ENCODE results near the gene CCDC73. TPM values are rescaled to one million over a fixed set of nuclear protein-coding genes. Genes with fewer than 3 reads are reported as not detected.

CCDC73 gene
- total and polyA plus RNA-seq, 2 of the 4 experiments (the other 2 are of a cell fraction), result not detected

DNA sequence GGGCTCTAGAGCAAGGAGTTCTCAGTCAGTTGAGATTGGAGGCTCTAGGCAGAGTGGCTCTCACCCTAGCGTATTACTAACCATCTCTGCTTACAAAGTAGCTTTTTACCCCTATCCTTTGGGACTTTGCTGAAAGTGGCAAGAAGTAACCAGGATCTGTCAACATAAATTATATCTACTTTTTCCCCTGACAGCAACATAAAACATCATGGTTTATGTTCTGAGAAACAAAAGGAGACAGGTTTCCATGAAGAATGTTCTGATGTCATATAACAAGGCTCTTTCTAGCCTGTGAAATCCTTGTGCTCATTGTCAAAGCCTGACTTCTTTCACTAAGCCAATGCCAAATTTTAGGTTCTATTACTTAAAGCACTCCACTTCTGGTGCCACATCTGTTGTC lies 218.0 kb downstream of the CCDC73 start:
- H4K91ac ChIP-seq (ENCODE audit: insufficient read depth, low read depth, low read length), result no peak overlapping the region
- no peak overlapping the region for H3K23ac ChIP-seq (ENCODE audit: low read depth, low read length)
- no peak overlapping the region for H2BK5ac ChIP-seq (ENCODE audit: low read depth, low read length, poor library complexity, severe bottlenecking)
- H3K4ac ChIP-seq (ENCODE audit: low read depth, low read length), result no peak overlapping the region
- no peak overlapping the region for H2AK9ac ChIP-seq (replicated peaks; ENCODE audit: low read depth, low read length, poor library complexity)
- H3K79me1 ChIP-seq (ENCODE audit: low read depth in 1 of 2, low read length in 2 of 2), result no peaks in the 10 kb centered on the region
- no peaks in the 10 kb centered on the region; the same call in 1 of the 2 replicates for H3K9me3 ChIP-seq (ENCODE audit: control insufficient read depth, insufficient read depth, low read length)
- H3K4me2 ChIP-seq (ENCODE audit: low read depth, low read length), result no peak overlapping the region
- H3K36me3 ChIP-seq (ENCODE audit: control insufficient read depth, insufficient read depth, low read length), result no peaks in the 10 kb centered on the region
- H3K9ac ChIP-seq (ENCODE audit: low read depth, low read length), result no peak overlapping the region
- WGBS, 2 experiments (ENCODE audit: extremely low coverage in 2 of 2, insufficient read length in 1 of 2), result no CpG with 5 or more reads among the region's 1 CpG
- intact Hi-C loops (cut with micrococcal nuclease) (no loop called here), in situ Hi-C loops (cut with MboI; ENCODE audit: low sequenced_read_pairs) (loop anchor here (25.0 kb wide), 2 partner anchors 486 to 489 kb away; partner anchors contain the start of gene RCN1), dilution Hi-C loops (cut with HindIII; ENCODE audit: low sequenced_read_pairs, unreplicated experiment) (no loop called here)
- H2BK120ac ChIP-seq (ENCODE audit: low read depth, low read length), result no peak overlapping the region
- no peak for DNase-seq
- ATAC-seq (ENCODE audit: low read depth), result no peak
- H3K56ac ChIP-seq (ENCODE audit: extremely low read depth, insufficient read depth, low read length), result no peak overlapping the region
- CTCF ChIA-PET, result no interaction called here
- H3K9me1 ChIP-seq (ENCODE audit: insufficient read depth, low read length), result no peaks in the 10 kb centered on the region
- POLR2A ChIA-PET (ENCODE audit: unreplicated experiment), result no interaction called here
- H2BK20ac ChIP-seq (ENCODE audit: low read depth, low read length), result no peak overlapping the region
- TF ChIP-seq MXI1 (IDR thresholded peaks at IDR 0.05; ENCODE audit: borderline replicate concordance, low read depth, low read length), result no peak
- no peak for TF ChIP-seq FOS (IDR thresholded peaks at IDR 0.05; ENCODE audit: low read depth, low read length)
- TF ChIP-seq NFE2L2 (IDR thresholded peaks at IDR 0.05; ENCODE audit: low read depth, low read length), result no peak
- TF ChIP-seq SMC3 (IDR thresholded peaks at IDR 0.05; ENCODE audit: low read depth, low read length), result no peak
- no peak for TF ChIP-seq MAFK (IDR thresholded peaks at IDR 0.05; ENCODE audit: low read depth, low read length)
- TF ChIP-seq, protein P1, sequence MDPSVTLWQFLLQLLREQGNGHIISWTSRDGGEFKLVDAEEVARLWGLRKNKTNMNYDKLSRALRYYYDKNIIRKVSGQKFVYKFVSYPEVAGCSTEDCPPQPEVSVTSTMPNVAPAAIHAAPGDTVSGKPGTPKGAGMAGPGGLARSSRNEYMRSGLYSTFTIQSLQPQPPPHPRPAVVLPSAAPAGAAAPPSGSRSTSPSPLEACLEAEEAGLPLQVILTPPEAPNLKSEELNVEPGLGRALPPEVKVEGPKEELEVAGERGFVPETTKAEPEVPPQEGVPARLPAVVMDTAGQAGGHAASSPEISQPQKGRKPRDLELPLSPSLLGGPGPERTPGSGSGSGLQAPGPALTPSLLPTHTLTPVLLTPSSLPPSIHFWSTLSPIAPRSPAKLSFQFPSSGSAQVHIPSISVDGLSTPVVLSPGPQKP (IDR thresholded peaks at IDR 0.05; ENCODE audit: borderline replicate concordance, low read depth, low read length), result no peak
- no peak for TF ChIP-seq RFX5 (IDR thresholded peaks at IDR 0.05; ENCODE audit: low read depth, low read length)
- TF ChIP-seq, protein P2, sequence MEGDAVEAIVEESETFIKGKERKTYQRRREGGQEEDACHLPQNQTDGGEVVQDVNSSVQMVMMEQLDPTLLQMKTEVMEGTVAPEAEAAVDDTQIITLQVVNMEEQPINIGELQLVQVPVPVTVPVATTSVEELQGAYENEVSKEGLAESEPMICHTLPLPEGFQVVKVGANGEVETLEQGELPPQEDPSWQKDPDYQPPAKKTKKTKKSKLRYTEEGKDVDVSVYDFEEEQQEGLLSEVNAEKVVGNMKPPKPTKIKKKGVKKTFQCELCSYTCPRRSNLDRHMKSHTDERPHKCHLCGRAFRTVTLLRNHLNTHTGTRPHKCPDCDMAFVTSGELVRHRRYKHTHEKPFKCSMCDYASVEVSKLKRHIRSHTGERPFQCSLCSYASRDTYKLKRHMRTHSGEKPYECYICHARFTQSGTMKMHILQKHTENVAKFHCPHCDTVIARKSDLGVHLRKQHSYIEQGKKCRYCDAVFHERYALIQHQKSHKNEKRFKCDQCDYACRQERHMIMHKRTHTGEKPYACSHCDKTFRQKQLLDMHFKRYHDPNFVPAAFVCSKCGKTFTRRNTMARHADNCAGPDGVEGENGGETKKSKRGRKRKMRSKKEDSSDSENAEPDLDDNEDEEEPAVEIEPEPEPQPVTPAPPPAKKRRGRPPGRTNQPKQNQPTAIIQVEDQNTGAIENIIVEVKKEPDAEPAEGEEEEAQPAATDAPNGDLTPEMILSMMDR (conservative IDR thresholded peaks at IDR 0.05; ENCODE audit: low read depth, low read length), result no peak
- TF ChIP-seq POLR2A (IDR thresholded peaks at IDR 0.05; ENCODE audit: low read depth, low read length), result no peak
- TF ChIP-seq RCOR1 (IDR thresholded peaks at IDR 0.05; ENCODE audit: insufficient replicate concordance, low read length), result no peak
- TF ChIP-seq CEBPB (IDR thresholded peaks at IDR 0.05; ENCODE audit: low read depth, low read length), result no peak
- no peak for TF ChIP-seq RAD21 (IDR thresholded peaks at IDR 0.05; ENCODE audit: low read length)
- TF ChIP-seq, protein P3, sequence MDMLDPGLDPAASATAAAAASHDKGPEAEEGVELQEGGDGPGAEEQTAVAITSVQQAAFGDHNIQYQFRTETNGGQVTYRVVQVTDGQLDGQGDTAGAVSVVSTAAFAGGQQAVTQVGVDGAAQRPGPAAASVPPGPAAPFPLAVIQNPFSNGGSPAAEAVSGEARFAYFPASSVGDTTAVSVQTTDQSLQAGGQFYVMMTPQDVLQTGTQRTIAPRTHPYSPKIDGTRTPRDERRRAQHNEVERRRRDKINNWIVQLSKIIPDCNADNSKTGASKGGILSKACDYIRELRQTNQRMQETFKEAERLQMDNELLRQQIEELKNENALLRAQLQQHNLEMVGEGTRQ (IDR thresholded peaks at IDR 0.05; ENCODE audit: low read depth, low read length), result no peak
- TF ChIP-seq MAZ (IDR thresholded peaks at IDR 0.05; ENCODE audit: borderline replicate concordance, low read depth, low read length), result no peak
- TF ChIP-seq BHLHE40 (IDR thresholded peaks at IDR 0.05; ENCODE audit: low read depth, low read length), result no peak
- TF ChIP-seq CHD1 (IDR thresholded peaks at IDR 0.05; ENCODE audit: low read depth, low read length), result no peak
- BruUV-seq (replicated peaks), result no TSS peak
- no peak overlapping the region for H2BK15ac ChIP-seq (ENCODE audit: low read depth, low read length)
- no peak overlapping the region for H3K27ac ChIP-seq (ENCODE audit: insufficient read depth, low read length)
- no peak overlapping the region for H2AFZ ChIP-seq (replicated peaks; ENCODE audit: low read length, poor library complexity)
- no peaks in the 10 kb centered on the region for H3K4me1 ChIP-seq (ENCODE audit: control insufficient read depth, insufficient read depth, low read length)
- no peak overlapping the region for H4K5ac ChIP-seq (ENCODE audit: low read depth, low read length)
- peaks cover 3% of the 10 kb centered on the region for H3K27me3 ChIP-seq (ENCODE audit: control insufficient read depth, insufficient read depth, low read length)
- no peak overlapping the region for H2AK5ac ChIP-seq (ENCODE audit: low read depth, low read length)
- H3K4me3 ChIP-seq (ENCODE audit: insufficient read depth, low read depth, low read length), result no peak overlapping the region
- H3K14ac ChIP-seq (replicated peaks; ENCODE audit: low read depth, low read length), result no peak overlapping the region
- no peak overlapping the region for H3K18ac ChIP-seq (ENCODE audit: low read depth, low read length)
- H4K8ac ChIP-seq (ENCODE audit: low read depth in 2 of 2, low read length in 2 of 2), result no peak overlapping the region
- no peaks in the 10 kb centered on the region for H4K20me1 ChIP-seq (ENCODE audit: insufficient read depth, low read length)
